Measurements from ENCODE around the gene PLTP. TPM values are rescaled to one million over a fixed set of nuclear protein-coding genes. Genes with fewer than 3 reads are reported as not detected.

The PLTP gene
- total and polyA plus RNA-seq, 2 donors = 51.5 to 221 TPM

DNA sequence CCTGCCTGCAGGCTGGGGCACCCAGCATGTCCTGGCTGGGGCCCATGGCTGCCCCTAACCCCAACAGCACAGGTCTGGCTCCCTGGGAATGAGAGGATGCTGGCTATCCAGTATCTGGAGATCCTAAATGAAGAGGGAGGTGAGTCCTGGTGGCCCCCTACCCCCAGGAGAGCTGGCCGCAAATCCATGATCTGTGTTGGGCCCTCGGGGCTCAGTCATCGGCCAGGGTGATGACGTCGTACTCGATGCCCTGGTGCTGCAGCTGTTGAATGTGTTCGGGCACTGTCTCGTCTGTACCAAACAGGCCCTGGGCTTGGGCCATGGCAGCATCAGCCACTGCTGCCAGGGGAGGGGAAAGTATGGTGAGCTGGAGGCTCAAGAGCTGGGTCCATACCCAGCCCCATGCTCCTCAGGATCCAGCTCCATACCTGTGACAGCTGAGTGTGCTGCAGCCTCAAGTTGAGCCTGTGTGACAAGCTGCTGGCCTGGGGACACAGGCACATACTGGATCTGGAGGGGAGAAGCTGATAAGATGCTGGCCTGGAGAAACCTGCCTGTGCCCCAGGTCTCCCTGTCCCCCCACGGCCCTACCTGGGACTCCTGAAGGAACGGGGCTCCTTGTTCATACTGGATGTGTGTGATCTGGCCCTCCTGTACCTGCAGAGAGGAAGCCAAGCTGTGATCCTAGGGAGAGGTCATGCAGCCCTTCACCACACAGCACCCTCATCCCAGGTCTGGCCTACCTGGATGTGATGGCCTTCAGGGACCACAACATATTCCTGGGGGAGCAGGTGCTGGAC, 37.0 kb upstream of the PLTP start:
- WGBS = 65% methylated on average over 10 of the region's 10 CpGs
- peaks cover 11% of the 10 kb centered on the region for H3K36me3 ChIP-seq (ENCODE audit: insufficient read depth)
- H3K27ac ChIP-seq (ENCODE audit: low read depth) = no peak overlapping the region

DNA sequence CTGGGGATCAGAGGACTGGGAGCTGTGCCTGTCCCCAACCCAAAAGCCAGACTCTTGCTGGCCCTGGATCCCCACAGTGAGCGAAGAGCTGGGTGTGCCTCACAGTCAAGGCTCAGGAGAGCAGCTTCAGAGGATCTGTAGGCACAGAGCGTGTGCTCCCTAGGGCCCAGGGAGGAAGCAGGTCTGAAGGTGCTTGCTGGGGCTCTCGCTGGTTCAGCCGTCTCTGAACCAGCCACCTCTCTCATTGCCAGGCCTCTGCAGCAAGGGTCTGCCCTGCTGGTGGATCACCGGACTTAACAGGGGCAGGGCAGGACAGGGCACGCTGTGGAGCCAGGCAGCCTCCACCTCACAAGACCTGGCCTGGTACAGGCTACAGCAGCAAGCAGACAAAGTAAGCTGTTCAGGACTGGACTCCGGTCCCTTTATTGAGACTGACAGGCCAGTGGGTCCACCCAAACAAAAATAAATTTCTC, 36.3 kb upstream of the PLTP start:
- Histone ChIP-seq H3K4me3 (ENCODE audit: low read depth, low read length) (no peak overlapping the region), H3K36me3 (ENCODE audit: insufficient read depth) (peaks cover 11% of the 10 kb centered on the region), H3K4me1 (ENCODE audit: insufficient read depth) (no peaks in the 10 kb centered on the region), H3K27ac (ENCODE audit: low read depth) (no peak overlapping the region)
- 70% methylated on average over 7 of the region's 7 CpGs for WGBS
- DNase-seq (ENCODE audit: extremely low spot score) = no peak

More for the DNA sequence above, 37.0 kb upstream of the PLTP start:
- Histone ChIP-seq H3K4me1 (ENCODE audit: insufficient read depth) (no peaks in the 10 kb centered on the region), H3K4me3 (ENCODE audit: low read depth, low read length) (no peak overlapping the region)
- DNase-seq (ENCODE audit: extremely low spot score) = no peak

DNA sequence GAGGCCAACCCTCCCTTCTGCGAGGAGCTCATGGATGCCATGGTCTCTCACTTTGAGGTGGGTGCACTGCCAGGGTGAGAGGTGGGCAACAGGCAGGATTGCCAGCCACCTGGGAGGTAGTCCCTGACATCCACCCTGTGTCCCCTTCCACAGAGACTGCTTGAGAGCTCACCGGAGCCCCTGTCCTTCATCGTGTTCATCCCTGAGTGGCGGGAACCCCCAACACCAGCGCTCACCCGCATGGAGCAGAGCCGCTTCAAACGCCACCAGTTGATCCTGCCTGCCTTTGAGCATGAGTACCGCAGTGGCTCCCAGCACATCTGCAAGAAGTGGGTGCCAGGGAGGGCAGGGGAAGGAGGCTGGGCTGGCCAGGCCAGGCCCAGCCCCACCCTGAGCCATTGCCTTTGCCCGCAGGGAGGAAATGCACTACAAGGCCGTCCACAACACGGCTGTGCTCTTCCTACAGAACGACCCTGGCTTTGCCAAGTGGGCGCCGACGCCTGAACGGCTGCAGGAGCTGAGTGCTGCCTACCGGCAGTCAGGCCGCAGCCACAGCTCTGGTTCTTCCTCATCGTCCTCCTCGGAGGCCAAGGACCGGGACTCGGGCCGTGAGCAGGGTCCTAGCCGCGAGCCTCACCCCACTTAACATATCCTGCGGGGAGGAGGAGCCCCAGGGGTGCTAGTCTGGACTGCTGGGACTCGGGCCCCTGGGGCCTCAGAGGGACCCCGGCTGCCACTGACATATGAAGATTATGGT, 35.3 kb upstream of the PLTP start:
- 81% methylated on average over 29 of the region's 29 CpGs for WGBS
- Histone ChIP-seq H3K4me3 (ENCODE audit: low read depth, low read length) (no peak overlapping the region), H3K4me1 (ENCODE audit: insufficient read depth) (no peaks in the 10 kb centered on the region), H3K27ac (ENCODE audit: low read depth) (no peak overlapping the region), H3K36me3 (ENCODE audit: insufficient read depth) (peaks cover 11% of the 10 kb centered on the region)
- DNase-seq (ENCODE audit: extremely low spot score) = no peak

DNA sequence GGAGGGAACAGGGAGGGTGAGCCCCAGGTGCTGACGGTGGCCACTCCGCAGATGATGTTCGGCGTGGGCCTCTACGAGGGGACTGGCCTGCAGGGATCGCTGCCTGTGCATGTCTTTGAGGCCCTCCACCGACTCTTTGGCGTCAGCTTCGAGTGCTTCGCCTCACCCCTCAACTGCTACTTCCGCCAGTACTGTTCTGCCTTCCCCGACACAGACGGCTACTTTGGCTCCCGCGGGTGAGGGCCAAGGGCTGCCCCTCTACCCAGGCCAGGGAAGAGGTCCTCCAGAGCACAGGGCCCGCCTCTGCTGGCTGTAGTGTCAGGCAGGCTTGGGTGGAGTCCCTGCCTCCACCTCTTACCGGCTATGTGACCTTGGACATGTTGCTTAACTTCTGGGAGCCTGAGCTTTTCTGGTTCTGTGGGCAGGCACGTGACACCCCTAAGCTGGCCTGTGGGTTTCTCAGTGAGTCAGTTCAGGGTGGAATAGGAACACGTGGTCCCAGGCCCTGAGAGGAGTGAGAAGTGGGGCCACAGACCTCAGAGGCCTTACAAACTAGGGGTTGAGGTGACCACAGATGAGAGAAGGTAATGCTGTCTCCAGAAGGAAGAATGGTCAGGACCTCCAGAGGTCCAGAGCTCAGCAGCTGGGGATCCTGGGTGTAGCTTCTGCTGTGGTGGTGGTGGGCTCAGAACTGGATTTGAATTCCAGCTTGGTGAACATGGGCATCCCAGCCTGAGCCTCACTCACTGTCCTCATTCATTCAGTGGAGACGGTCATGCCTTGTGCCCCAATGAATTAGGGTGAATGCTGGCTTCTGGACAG, 34.4 kb upstream of the PLTP start:
- no peak overlapping the region for H3K4me3 ChIP-seq (ENCODE audit: low read depth, low read length)
- H3K4me1 ChIP-seq (ENCODE audit: insufficient read depth) = no peaks in the 10 kb centered on the region
- DNase-seq (ENCODE audit: extremely low spot score) = no peak
- peaks cover 6% of the 10 kb centered on the region for H3K36me3 ChIP-seq (ENCODE audit: insufficient read depth)
- no peak overlapping the region for H3K27ac ChIP-seq (ENCODE audit: low read depth)
- 83% methylated on average over 20 of the region's 20 CpGs for WGBS

DNA sequence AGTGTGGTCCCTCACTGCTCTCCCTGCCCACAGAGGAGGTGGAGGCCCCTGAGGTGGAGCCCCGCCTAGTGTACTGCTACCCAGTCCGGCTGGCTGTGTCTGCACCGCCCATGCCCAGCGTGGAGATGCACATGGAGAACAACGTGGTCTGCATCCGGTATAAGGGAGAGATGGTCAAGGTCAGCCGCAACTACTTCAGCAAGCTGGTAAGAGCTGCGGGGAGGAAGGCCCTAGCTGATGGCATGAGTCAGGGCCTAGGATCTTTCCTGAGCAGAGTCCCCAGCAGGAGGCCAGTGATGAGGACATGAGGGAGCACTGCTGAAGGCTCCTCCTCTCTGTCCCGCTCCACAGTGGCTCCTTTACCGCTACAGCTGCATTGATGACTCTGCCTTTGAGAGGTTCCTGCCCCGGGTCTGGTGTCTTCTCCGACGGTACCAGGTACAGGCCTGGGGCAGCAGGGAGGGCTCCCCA, 33.8 kb upstream of the PLTP start:
- peaks cover 10% of the 10 kb centered on the region for H3K36me3 ChIP-seq (ENCODE audit: insufficient read depth)
- no peak overlapping the region for H3K4me3 ChIP-seq (ENCODE audit: low read depth, low read length)
- DNase-seq (ENCODE audit: extremely low spot score) = no peak
- H3K4me1 ChIP-seq (ENCODE audit: insufficient read depth) = no peaks in the 10 kb centered on the region
- no peak overlapping the region for H3K27ac ChIP-seq (ENCODE audit: low read depth)
- WGBS = 83% methylated on average over 13 of the region's 13 CpGs

DNA sequence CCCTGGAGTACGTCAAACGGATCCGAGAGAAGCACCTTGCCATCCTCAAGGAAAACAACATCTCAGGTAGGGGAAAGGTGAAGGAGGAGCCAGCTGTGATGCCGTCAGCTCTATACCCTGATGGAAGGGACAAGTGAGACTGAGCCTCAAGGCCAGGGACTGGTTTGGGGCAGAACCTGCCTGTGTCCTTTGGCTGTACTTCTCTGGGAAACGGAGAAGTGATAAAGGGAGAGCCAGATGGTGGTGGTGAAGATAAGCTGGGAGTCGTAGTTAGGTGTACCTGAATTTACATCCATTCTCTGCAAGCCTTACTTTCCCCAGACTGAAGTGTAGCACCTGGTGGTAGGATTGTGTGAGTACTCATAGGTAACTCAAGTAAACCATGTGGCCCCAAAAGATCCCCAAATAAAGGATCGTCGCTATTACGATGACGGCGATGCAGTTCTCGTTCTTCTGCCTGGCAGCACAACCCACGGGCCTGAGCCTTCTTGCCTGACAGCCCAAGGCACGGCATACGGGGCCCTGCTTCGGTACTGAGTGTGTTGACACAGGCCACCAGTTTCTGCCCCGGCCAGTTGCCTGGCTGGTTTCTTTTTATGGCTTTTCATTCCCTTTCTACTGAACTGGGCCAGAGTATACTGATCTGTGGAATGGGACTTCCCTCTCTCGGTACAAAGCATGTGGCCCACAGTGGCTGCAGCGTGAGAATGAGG, 33.2 kb upstream of the PLTP start:
- H3K4me1 ChIP-seq (ENCODE audit: insufficient read depth) = no peaks in the 10 kb centered on the region
- WGBS = 89% methylated on average over 19 of the region's 19 CpGs
- peaks cover 14% of the 10 kb centered on the region for H3K36me3 ChIP-seq (ENCODE audit: insufficient read depth)
- no peak overlapping the region for H3K4me3 ChIP-seq (ENCODE audit: low read depth, low read length)
- no peak for DNase-seq (ENCODE audit: extremely low spot score)
- H3K27ac ChIP-seq (ENCODE audit: low read depth) = no peak overlapping the region

DNA sequence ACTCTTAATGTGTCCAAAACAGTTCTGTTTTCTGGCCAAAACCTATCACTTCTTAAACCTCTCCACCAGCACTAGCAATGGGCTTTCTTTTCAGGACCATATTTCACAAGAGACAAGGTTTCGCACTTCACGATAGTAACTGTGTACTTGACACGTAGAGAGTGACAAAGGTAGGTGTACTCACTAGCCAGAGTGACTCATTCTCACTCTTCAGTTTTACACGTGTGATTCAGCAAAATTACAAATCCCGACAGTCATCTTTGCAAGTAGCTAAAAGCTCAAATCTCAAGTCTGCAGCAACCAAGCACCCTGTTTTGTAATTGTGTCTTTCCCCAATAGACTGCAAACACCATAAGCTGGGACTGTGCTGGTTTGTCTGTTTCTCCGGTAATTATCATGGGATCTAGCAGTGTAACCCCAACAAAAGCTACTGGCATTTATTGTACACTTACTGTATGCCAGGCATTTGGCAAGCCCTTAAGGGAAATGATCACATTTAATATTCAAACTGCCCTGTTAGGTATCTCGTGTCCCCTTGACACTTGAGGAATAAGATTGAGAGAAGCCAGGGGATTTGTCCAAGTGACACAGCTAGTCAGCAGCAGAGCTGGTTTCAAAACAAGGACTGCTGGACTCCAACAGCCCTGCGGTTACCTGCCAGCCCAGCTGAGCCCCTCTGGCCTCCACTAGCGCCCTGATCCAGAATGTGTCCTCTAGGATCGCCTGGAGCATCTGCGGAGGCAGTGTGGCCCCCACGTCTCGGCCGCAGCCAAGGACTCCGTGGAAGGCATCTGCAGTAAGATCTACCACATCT, 32.4 kb upstream of the PLTP start:
- Histone ChIP-seq H3K4me1 (ENCODE audit: insufficient read depth) (no peaks in the 10 kb centered on the region), H3K27ac (ENCODE audit: low read depth) (no peak overlapping the region), H3K4me3 (ENCODE audit: low read depth, low read length) (no peak overlapping the region), H3K36me3 (ENCODE audit: insufficient read depth) (peaks cover 14% of the 10 kb centered on the region)
- DNase-seq (ENCODE audit: extremely low spot score) = no peak
- 87% methylated on average over 15 of the region's 15 CpGs for WGBS

DNA sequence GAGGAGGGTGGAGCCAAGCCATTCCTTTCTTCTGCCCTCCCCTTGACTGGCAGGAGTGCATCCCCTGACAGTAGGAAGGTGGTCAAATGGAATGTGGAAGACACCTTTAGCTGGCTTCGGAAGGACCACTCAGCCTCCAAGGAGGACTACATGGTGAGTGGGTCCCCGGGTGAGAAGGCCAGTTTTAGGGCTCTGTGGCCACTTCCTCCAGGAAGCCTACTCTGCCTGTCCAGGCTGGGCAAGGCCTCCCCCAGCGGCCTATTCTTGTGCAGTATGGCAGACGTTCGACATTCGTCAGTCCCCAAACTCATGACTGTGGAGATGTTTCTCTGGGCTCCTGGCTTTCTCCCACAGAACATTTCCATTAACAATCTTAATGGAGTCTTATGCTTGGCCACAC, 31.7 kb upstream of the PLTP start:
- no peak for DNase-seq (ENCODE audit: extremely low spot score)
- H3K36me3 ChIP-seq (ENCODE audit: insufficient read depth) = peaks cover 17% of the 10 kb centered on the region
- H3K4me3 ChIP-seq (ENCODE audit: low read depth, low read length) = no peak overlapping the region
- WGBS = 92% methylated on average over 6 of the region's 6 CpGs
- no peak overlapping the region for H3K27ac ChIP-seq (ENCODE audit: low read depth)
- no peaks in the 10 kb centered on the region for H3K4me1 ChIP-seq (ENCODE audit: insufficient read depth)

DNA sequence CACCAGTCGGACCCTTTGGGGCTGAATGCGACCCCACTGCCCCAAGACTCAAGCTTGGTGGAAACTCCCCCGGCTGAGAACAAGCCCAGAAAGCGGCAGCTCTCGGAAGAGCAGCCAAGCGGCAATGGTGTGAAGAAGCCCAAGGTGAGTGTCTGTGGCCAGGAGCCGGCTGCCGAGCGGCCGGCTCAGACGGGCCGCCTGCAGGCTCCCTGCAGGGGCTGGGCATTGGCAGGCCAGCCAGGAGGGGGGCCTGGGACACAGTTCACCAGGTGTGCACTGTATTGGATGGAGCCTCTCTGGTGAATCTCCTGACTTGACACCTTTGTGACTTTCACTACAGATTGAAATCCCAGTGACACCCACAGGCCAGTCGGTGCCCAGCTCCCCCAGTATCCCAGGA, 28.5 kb upstream of the PLTP start:
- no peak overlapping the region for H3K4me3 ChIP-seq (ENCODE audit: low read depth, low read length)
- H3K36me3 ChIP-seq (ENCODE audit: insufficient read depth) = peaks cover 17% of the 10 kb centered on the region
- DNase-seq (ENCODE audit: extremely low spot score) = no peak
- H3K27ac ChIP-seq (ENCODE audit: low read depth) = no peak overlapping the region
- H3K4me1 ChIP-seq (ENCODE audit: insufficient read depth) = no peaks in the 10 kb centered on the region
- 92% methylated on average over 13 of the region's 13 CpGs for WGBS

DNA sequence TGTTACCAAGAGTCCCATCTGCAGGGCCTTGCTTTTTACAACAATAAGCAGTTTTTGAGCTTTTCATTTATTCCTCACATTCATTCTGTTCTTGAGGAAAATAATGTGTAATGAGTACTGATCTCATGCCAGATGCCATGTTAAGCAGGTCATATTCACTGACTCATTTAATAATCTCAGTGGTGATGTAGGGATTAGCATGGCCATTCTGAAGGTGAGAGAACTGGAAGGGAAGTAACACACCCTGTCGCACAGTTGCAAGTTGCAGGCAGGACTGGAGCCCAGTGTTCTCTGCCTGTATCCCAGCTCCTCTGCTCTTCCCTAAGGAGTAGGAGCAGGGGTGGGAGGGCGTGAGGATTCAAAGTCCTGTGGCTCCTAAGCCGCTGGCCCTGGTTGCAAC, 28.1 kb upstream of the PLTP start:
- no peak overlapping the region for H3K27ac ChIP-seq (ENCODE audit: low read depth)
- no peaks in the 10 kb centered on the region for H3K4me1 ChIP-seq (ENCODE audit: insufficient read depth)
- 95% methylated on average over 3 of the region's 3 CpGs for WGBS
- H3K36me3 ChIP-seq (ENCODE audit: insufficient read depth) = peaks cover 17% of the 10 kb centered on the region
- no peak for DNase-seq (ENCODE audit: extremely low spot score)
- H3K4me3 ChIP-seq (ENCODE audit: low read depth, low read length) = no peak overlapping the region

DNA sequence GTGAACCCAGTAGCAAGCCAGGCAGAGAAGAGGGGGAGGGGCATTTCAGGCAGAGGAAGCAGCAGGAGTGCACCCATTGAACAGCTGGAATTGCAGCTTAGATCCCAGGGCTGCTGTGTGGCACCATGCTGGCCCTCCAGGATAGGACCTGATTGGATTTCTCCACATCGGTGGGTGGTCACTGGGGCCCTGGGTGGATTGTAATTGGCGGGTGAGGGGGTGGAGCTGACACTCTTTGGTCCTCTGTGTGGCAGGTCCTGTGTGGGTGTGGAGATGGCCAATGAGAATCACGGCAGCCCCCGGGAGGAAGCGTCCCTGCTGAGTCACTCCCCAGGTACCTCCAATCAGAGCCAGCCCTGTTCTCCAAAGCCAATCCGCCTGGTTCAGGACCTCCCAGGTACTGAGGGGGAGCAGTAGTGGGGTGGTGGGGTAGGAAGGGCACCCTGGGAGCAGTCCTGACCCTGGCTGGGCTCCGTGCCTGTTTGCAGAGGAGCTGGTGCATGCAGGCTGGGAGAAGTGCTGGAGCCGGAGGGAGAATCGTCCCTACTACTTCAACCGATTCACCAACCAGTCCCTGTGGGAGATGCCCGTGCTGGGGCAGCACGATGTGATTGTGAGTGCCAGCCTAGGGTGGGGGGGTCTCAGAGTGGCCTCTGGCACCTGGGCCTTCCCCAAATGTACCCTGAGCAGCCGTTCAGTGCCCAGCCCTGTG, 26.9 kb upstream of the PLTP start:
- no peak for DNase-seq (ENCODE audit: extremely low spot score)

DNA sequence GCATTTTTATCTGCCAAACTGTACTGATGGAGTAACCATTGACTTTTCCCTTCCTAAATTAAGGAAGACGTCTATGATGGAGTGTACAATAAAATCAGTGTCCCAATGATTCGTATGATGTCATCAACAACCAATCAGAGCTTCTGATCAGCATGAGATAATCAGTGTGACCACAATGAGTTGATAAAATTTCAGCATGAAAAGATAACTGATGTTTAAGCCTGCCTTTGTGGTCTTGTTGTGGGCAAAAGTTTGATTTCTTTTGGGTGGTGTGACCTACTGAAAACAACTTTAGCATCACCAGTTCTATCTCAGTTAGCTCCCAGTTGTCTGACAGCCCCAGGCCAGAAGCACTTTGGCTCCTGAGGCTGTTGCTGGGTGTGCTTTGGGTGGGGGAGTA, 25.8 kb upstream of the PLTP start:
- no peaks in the 10 kb centered on the region for H3K4me1 ChIP-seq (ENCODE audit: insufficient read depth)
- H3K27ac ChIP-seq (ENCODE audit: low read depth) = no peak overlapping the region
- DNase-seq (ENCODE audit: extremely low spot score) = no peak
- peaks cover 13% of the 10 kb centered on the region for H3K36me3 ChIP-seq (ENCODE audit: insufficient read depth)
- 73% methylated on average over 2 of the region's 2 CpGs for WGBS
- no peak overlapping the region for H3K4me3 ChIP-seq (ENCODE audit: low read depth, low read length)

More for the DNA sequence above, 26.9 kb upstream of the PLTP start:
- H3K36me3 ChIP-seq (ENCODE audit: insufficient read depth) = peaks cover 13% of the 10 kb centered on the region
- WGBS = 87% methylated on average over 13 of the region's 13 CpGs
- H3K4me3 ChIP-seq (ENCODE audit: low read depth, low read length) = no peak overlapping the region
- no peak overlapping the region for H3K27ac ChIP-seq (ENCODE audit: low read depth)
- no peaks in the 10 kb centered on the region for H3K4me1 ChIP-seq (ENCODE audit: insufficient read depth)
